Left renal cortex interstitium (tissue), 4 donors: Measurements from ENCODE around the gene GRIN1. TPM values are rescaled to one million over a fixed set of nuclear protein-coding genes. Genes with fewer than 3 reads are reported as not detected.

Experiments used
- DNase-seq, 4 donors: peaks; one replicate each; pipeline ENCODE4 v3.0.0-alpha.2; 2013; ENCODE audit warnings: low read depth in 4 of 4, low spot score in 2 of 4, missing footprints in 1 of 4
- polyA plus RNA-seq, 4 donors: library from polyadenylated mRNA; unstranded; fragments of 120-200 nt; gene quantifications; one replicate each; pipeline ENCODE4 v1.2.1, GENCODE V29; 2013; ENCODE audit not compliant: insufficient read length in 4 of 4

Gene GRIN1
- polyA plus RNA-seq, 4 donors = 0.06 to 0.60 (median 0.20) TPM; not detected in 1

DNA sequence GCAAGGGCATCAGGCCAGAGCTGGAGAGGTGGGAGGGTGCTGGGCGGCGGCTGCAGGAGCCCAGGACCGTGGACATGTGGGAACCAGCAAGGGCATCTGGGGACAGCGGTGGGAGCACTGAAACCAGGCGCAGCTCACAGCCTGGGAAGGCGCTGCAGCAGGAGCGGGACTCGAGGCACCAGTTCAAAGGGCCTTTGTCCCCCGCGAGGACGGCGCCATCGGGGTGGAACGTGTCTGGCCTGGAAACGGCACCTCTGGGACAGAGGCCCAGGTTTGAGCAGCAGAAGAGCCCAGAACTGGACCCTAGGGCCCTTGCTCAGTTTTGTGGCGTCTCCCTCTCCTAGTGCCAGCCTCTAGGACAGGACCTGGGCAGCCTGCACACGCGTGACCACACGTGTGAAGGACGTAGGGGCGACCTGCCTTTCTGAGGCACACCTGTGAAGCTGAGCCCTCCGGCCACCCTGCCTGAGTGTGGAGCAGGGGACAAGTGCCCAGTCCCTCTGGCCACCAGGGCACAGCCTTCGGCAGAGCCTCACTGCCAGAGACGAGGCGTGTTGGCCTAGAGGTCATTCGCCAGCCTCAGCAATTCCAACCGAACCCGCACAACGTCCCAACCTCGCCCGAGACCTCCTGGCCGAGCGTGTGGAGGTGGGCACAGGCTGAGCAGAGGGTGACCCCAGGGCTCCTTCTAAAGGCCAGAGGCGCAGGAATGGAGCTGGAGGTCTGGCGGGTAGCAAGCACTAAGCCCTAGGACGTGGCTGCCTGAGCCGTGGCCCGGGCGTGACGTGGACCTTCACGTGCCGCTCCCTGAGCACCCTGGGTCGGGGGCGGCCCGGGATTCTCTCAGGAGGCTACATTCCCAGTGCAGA lies 35.1 kb downstream of the GRIN1 start:
- DNase-seq = no peak

DNA sequence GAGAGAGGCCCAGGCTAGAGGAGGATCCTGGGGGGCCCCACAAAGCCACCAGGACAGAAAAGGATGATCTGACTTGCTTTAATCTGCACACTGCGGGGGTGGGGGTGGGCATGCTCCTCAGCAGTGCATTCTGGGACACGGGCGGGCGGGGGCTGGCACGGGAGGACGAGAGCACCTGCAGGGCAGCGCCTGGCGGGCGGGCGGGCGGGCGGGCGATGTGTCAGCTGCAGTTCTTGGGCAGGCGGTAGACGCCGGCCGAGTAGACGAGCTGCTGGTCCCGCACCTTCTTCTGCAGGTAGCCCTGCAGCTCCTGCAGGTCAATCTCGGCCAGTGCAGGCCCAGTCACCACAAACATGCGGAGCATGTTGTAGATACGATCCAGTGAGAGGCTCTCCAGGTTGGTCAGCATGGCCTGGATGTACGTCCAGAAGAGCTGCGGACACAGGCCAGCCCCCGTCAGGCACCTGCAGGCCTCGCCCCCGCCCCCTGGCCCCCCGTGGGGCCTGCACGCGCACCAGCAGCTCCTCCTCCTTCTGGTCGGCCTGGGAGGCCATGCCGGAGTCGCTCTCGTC lies 35.9 kb downstream of the GRIN1 start:
- DNase-seq = no peak

DNA sequence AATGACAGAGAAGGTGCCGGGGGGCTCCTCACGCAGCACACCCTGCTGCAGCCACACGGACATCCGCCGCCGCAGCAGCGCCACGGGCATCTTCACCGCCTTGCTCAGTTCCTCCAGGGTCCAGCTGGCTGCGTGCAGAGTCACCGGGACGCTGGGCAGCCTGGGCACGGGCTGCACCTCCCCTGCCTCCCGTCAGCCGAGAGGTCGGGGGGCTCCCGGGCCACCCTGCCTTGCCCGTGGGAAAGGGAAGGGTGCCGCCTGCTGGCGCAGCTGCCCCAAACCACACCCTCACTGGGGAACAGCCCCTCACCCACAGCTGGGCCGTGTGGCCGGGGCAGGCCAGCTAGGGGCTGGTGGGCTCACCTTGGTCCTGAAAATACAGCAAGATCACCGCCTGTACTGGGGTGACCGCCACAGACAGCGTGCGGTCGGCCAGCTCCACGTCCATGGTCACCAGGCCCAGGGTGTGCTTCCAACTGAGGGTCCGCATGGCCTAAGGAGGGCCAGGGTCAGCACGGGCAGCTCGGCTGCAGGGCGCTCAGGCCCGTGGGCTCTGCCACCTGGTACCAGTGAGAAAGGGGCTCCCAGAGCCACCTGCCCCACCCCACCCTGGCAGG lies 36.5 kb downstream of the GRIN1 start:
- DNase-seq = no peak

GRCh38 chr9:137176302-137177182 lies 37.6 kb downstream of the GRIN1 start:
- DNase-seq = no peak

GRCh38 chr9:137178201-137178938 lies 39.4 kb downstream of the GRIN1 start:
- no peak for DNase-seq

DNA sequence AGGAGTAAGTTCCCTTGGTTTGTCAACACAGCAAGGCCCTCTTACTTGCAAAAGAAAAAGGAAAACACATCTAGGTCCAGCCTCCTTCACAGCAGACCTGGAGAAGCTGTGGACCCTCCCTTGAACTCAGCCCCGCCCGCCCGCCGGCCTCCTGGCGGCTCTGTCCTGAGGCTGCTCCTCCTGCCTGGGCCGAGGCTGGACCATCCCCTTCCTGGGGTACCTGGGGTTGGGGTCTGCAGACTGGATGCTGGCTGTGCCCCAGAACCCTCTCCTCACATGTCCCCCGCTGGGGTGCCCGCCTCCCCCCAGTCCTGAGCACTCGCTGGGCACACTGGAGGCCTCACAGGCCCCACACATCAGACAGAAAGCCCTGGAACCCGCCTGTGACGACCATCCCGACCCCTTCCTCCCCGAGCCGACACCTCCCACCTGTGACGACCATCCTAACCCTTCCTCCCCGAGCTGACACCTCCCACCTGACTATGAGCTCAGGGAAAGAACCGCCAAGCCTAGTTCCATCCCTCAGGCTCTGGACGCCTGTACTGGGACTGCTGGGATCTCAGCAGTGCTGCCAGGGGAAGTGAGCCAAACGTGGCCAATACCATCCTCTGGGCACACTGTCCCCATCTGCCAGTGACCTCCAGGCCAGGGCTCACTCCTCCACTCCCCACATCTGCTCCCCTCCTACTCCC lies 40.1 kb downstream of the GRIN1 start:
- DNase-seq = no peak

DNA sequence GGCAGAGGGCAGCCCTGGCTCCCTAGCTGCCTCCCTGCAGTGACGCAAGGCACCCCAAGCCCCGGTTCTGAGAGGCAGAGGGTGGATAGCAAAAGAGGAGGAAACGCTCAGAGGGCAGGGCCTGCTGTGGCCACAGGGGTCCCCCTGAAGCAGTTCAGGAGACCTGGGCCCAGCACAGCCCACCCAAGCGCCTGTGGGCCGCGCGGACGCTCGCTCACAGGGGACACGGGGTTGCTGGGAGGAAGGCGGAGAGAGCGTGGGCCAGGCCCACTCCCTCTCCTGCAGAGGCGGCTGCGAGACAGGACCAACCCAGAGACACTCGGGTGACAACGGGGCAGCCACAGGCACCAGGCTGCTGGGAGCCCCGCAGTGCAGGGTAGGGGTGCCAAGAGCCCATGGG lies 40.8 kb downstream of the GRIN1 start:
- DNase-seq = no peak

DNA sequence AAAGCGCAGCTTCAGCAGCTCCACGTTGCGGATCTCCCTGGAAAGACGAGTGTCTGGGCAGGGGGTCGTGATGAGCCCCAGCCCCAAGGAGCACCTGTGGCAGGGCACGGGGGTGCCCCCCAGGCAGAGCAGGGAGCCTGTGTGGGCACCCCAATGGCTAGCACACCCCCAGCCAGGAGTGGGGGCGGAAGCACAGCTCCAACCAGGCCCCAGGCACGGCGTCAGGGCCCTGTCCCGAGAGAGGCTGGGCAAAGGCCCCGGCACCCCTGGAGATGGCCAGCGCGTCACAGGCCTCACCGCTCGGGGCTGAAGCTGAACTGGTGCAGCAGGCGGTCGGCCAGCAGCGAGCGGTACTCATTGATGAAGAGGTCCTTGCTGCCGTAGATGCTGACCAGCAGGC lies 41.5 kb downstream of the GRIN1 start:
- no peak for DNase-seq

DNA sequence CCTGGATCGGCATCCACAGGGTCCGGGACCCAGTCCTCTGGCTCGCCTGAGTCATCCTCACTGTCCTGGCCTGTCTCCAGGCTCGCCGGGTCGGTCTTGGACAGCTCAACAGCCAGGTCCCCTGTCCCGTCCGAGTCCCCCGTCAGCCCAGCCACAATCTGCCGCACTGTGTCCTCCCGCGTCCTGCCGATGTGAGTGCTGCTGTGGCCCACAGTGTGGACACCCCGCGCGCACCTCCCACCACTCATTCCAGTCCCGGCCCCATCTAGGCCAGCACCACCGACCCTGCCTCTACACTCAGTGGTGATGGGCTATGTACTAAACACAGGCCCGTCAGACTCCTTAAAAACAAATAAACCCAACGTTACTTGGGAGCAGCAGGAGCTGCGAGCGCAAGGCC lies 42.7 kb downstream of the GRIN1 start:
- no peak for DNase-seq

DNA sequence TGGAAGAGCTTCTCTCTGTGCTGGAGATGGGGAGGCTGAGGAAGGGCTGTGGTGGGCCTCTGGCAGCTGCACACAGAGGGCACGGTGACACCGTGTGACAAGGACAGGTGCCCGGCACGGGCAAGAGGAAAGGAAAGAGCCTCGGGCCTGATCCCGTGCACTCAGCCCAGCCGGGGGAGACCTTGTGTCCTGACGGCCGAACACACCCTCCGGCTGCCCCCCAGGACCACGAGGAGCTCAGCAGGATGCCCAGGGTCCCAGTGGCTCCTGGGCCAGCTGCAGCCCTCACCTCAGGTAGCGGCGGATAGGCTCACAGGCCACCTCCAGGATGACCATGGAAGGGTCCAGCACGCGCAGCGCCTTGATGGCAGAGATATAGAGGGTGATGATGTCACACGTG lies 43.9 kb downstream of the GRIN1 start:
- no peak for DNase-seq

GRCh38 chr9:137183980-137184595 lies 45.1 kb downstream of the GRIN1 start:
- DNase-seq = no peak

- DNase-seq = no peak
These were observed 46.1 kb downstream of the GRIN1 start for GRCh38 chr9:137184881-137185660.

GRCh38 chr9:137185921-137186320 lies 47.0 kb downstream of the GRIN1 start:
- no peak for DNase-seq

DNA sequence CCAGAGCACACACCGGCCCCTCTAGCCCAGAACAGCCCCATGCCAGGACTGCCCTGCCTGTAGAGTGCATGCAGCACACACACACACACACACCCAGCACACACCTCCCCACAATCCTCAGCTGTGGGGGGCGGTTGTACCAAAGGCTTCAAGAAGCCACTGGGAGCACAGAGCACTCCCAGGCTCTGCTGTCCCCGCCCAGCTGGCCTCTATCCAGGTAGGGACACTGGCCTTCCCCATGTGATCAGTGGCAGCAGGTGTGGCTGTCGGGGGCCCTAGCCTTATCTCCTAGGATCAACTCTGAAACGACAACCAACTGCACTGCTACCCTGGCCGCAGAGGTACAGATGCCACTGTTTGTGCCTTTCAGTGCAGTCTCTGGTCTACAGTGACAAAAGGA lies 47.4 kb downstream of the GRIN1 start:
- no peak for DNase-seq

- DNase-seq = no peak
These were observed 48.4 kb downstream of the GRIN1 start for GRCh38 chr9:137187386-137187785.

- no peak for DNase-seq
These were observed 49.1 kb downstream of the GRIN1 start for GRCh38 chr9:137188086-137188489.

DNA sequence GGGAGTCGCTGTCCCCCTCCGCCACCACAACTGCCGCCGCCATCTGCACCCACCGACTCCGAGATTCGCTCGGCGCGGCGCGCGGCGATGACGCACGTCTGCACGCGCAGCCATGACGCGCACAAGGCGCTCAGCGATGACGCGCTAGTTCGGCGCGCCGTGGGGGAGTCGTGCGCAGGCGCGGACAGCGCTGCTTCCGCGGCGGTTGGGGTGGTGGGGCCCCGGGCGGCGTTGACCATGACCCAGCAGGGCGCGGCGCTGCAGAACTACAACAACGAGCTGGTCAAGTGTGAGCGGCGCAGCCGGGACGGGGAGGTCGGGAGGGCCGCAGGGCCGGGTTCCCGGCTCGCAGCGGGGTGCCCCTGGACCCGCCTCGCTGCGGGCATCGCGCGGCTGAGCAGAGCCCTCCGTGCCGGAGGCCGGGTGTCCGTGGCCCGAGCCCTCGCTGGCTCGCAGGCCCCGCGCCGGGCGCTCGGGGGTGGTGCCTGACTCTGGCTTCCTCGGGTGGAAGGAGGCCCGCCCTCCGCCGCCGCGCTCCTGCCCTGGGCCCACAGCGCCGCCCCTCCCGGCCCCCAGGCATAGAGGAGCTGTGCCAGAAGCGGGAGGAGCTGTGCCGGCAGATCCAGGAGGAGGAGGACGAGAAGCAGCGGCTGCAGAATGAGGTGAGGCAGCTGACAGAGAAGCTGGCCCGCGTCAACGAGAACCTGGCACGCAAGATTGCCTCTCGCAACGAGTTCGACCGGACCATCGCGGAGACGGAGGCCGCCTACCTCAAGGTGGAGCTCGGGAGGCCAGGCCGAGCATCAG lies 49.7 kb downstream of the GRIN1 start, which contains the start of the genes ANAPC2 and SSNA1:
Gene ANAPC2, minus strand, starts transcription at position 71 of the 807 bp plus-strand sequence. Its CDS starts 28 bp downstream, at position 43.
Gene SSNA1, plus strand, starts transcription at position 187 of the 807 bp plus-strand sequence. Its CDS starts 51 bp downstream, at position 238.
- peak; percentile 88 to 92 (median 90) for DNase-seq
